Esophagus squamous epithelium (tissue), 5 donors: Measurements from ENCODE around the gene SLC25A47. TPM values are rescaled to one million over a fixed set of nuclear protein-coding genes. Genes with fewer than 3 reads are reported as not detected.
A peak's percentile ranks its signal among the peaks of the same experiment; 100 is the strongest.

ENCODE experiments used
- DNase-seq: peaks from one replicate; lab custom pipeline; 2025; lab: John Stamatoyannopoulos, UW
- H3K27ac ChIP-seq, 4 donors: fragments of 200-600 bp; sonication (generic); one replicate each; pipeline ENCODE4 v1.5.1; 2016 to 2019; ENCODE audit warnings: mild to moderate bottlenecking in 1 of 4
- H3K27me3 ChIP-seq, 4 donors: fragments of 200-600 bp; sonication (generic); 1 replicate in 3 of 4; 2 replicates in 1 of 4; pipeline versions ENCODE4 v1.5.1 to v1.6.0; 2017 to 2021; ENCODE audit warnings: antibody characterized with exemption in 1 of 4
- H3K36me3 ChIP-seq, 3 donors: fragments of 200-600 bp; sonication (generic); one replicate each; pipeline ENCODE4 v1.5.1; 2016 to 2019
- H3K4me1 ChIP-seq, 3 donors: fragments of 200-600 bp; sonication (generic); one replicate each; pipeline ENCODE4 v1.5.1; 2017 to 2019
- H3K4me3 ChIP-seq, 4 donors: fragments of 200-600 bp; sonication (generic); 1 replicate in 3 of 4; 2 replicates in 1 of 4; pipeline ENCODE4 v1.5.1; 2016 to 2019; ENCODE audit warnings: mild to moderate bottlenecking in 2 of 4, moderate library complexity in 1 of 4
- H3K9me3 ChIP-seq, 3 donors: fragments of 200-600 bp; sonication (generic); one replicate each; pipeline ENCODE4 v1.5.1; 2016 to 2019
- CTCF ChIP-seq, 6 experiments: fragments of 450-650 bp in 4 of 6; fragments of 200-600 bp in 2 of 6; sonication (generic) in 2 of 6; IDR thresholded peaks; one replicate each; pipeline ENCODE4 v1.5.1; 2016 to 2019; ENCODE audit warnings: antibody characterized with exemption in 6 of 6, mild to moderate bottlenecking in 4 of 6, moderate library complexity in 4 of 6
- POLR2A ChIP-seq, 4 donors: fragments of 450-650 bp; IDR thresholded peaks; one replicate each; pipeline ENCODE4 v1.6.1; 2017; ENCODE audit warnings: antibody characterized with exemption in 4 of 4, mild to moderate bottlenecking in 4 of 4, moderate library complexity in 3 of 4
- WGBS, 2 donors: methylation state at CpG; one replicate each; pipeline ENCODE4 v1.1.5; 2018; 5-methylcytosine and 5-hydroxymethylcytosine counted together
- intact Hi-C: fragments of 100-400 bp; cut with DNase I; formaldehyde crosslinking; loops from one replicate; pipeline ENCODE4 v1.15.0; 2022
- total RNA-seq, 4 donors: library from RNA; depleted of rRNA; stranded (reverse); fragments of >200 nt; gene quantifications; one replicate each; pipeline ENCODE4 v1.1.0, GENCODE V29; 2016
- donor health status: DM: yes; HTN: yes; CAD: no.

SLC25A47 gene
- total RNA-seq, 4 donors from 2014 or later: not detected

- Histone ChIP-seq H3K9me3 (no peaks in the 10 kb centered on the region), H3K4me1 (peaks cover 15 to 46% (median 19%) of the 10 kb centered on the region in 3 donors), H3K4me3 (peak overlapping the region in 2 of 4 donors; percentile 1 to 34), H3K27ac (peak overlapping the region; percentile 48 to 75 (median 71)), H3K36me3 (peaks cover 0 to 42% (median 3%) of the 10 kb centered on the region in 3 donors), H3K27me3 (no peaks in the 10 kb centered on the region)
- no peak for DNase-seq
- 23 to 42% methylated on average over 5 to 14 of the region's 30 CpGs for WGBS, 2 donors
- intact Hi-C loops: no loop called here
- TF ChIP-seq POLR2A (IDR thresholded peaks at IDR 0.05): no peak
Observed at GRCh38 chr14:100297320-100298300, 25.5 kb upstream of the SLC25A47 start.

- Histone ChIP-seq H3K27ac (no peak overlapping the region), H3K4me1 (peaks cover 23 to 57% (median 28%) of the 10 kb centered on the region in 3 donors), H3K4me3 (no peak overlapping the region), H3K36me3 (peaks cover 0 to 33% (median 0%) of the 10 kb centered on the region in 3 donors), H3K27me3 (no peaks in the 10 kb centered on the region), H3K9me3 (no peaks in the 10 kb centered on the region)
- intact Hi-C loops: no loop called here
- TF ChIP-seq POLR2A (IDR thresholded peaks at IDR 0.05) (no peak), CTCF (IDR thresholded peaks at IDR 0.05) (no peak)
- WGBS, 2 donors: 85 to 91% methylated on average over 12 of the region's 14 CpGs
- no peak for DNase-seq
Observed at GRCh38 chr14:100298551-100299237, 24.4 kb upstream of the SLC25A47 start.

GRCh38 chr14:100299238-100299560 lies 23.9 kb upstream of the SLC25A47 start:
- H3K4me3 ChIP-seq: no peak overlapping the region
- intact Hi-C loops: no loop called here
- TF ChIP-seq POLR2A (IDR thresholded peaks at IDR 0.05): no peak
- no peak for TF ChIP-seq CTCF (IDR thresholded peaks at IDR 0.05)
- DNase-seq: no peak
- no peak overlapping the region for H3K27ac ChIP-seq
- WGBS, 2 donors: no CpG with 5 or more reads among the region's 6 CpGs
- peaks cover 0 to 29% (median 0%) of the 10 kb centered on the region in 3 donors for H3K36me3 ChIP-seq
- H3K4me1 ChIP-seq: peaks cover 28 to 62% (median 33%) of the 10 kb centered on the region in 3 donors
- H3K27me3 ChIP-seq: no peaks in the 10 kb centered on the region
- no peaks in the 10 kb centered on the region for H3K9me3 ChIP-seq

GRCh38 chr14:100302616-100303015 lies 20.5 kb upstream of the SLC25A47 start:
- Histone ChIP-seq H3K36me3 (peaks cover 0 to 8% (median 0%) of the 10 kb centered on the region in 3 donors), H3K4me3 (no peak overlapping the region), H3K27me3 (no peaks in the 10 kb centered on the region), H3K27ac (peak overlapping the region in 3 of 4 donors; percentile 57 to 96 (median 86)), H3K4me1 (peaks cover 28 to 69% (median 39%) of the 10 kb centered on the region in 3 donors), H3K9me3 (no peaks in the 10 kb centered on the region)
- TF ChIP-seq POLR2A (IDR thresholded peaks at IDR 0.05): no peak
- WGBS, 2 donors: 13 to 19% methylated on average over 2 of the region's 2 CpGs
- intact Hi-C loops: loop anchor here (10.0 kb wide), 1 partner anchor 72 kb away; the partner anchor contains the start of gene WDR25
- no peak for DNase-seq

- Histone ChIP-seq H3K36me3 (peaks cover 0 to 8% (median 0%) of the 10 kb centered on the region in 3 donors), H3K27me3 (no peaks in the 10 kb centered on the region), H3K4me1 (peaks cover 27 to 69% (median 41%) of the 10 kb centered on the region in 3 donors), H3K4me3 (no peak overlapping the region), H3K27ac (peak overlapping the region; percentile 57 to 96 (median 88)), H3K9me3 (no peaks in the 10 kb centered on the region)
- 38 to 67% methylated on average over 3 to 6 of the region's 8 CpGs for WGBS, 2 donors
- no peak for DNase-seq
- intact Hi-C loops: loop anchor here (10.0 kb wide), 1 partner anchor 72 kb away; the partner anchor contains the start of gene WDR25
- TF ChIP-seq POLR2A (IDR thresholded peaks at IDR 0.05) (no peak), CTCF (IDR thresholded peaks at IDR 0.05) (peak in 5 of 6 experiments; percentile 7 to 43 (median 41))
Observed at GRCh38 chr14:100303179-100303578, 20.0 kb upstream of the SLC25A47 start.
